ENCODE results near the gene ADARB1.

DNA sequence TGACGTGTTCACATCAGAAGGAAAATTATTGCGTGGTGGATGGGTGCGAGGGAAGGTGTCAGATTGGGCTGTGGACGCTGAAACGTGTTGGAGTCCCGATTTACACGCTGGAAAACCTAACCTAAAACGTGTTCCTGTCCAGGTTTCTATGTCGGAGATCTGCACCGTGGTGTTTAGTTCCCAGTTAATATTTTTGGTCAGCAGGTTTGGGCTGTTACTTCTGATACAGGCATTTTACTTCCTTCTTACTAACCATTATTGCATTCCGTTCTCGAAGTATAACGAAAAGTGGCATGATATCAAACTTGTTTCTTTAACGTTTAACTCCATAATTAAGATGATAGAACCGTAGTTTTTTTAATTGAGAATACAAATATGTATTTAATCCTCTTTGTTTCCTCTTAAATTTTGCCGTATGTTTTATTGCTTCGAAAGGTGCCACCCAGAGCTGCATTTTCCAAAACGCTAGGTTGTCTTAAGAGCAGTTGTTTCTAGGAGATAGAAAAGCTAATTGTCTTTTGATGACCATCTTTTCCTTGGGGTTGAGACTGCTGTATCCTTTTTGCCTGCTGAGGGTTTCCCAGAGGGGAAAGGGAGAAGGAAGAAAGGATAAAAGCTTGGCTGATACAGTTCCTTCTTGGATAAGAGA, 1.3 kb downstream of the ADARB1 start:
- TF ChIP-seq, protein P1, sequence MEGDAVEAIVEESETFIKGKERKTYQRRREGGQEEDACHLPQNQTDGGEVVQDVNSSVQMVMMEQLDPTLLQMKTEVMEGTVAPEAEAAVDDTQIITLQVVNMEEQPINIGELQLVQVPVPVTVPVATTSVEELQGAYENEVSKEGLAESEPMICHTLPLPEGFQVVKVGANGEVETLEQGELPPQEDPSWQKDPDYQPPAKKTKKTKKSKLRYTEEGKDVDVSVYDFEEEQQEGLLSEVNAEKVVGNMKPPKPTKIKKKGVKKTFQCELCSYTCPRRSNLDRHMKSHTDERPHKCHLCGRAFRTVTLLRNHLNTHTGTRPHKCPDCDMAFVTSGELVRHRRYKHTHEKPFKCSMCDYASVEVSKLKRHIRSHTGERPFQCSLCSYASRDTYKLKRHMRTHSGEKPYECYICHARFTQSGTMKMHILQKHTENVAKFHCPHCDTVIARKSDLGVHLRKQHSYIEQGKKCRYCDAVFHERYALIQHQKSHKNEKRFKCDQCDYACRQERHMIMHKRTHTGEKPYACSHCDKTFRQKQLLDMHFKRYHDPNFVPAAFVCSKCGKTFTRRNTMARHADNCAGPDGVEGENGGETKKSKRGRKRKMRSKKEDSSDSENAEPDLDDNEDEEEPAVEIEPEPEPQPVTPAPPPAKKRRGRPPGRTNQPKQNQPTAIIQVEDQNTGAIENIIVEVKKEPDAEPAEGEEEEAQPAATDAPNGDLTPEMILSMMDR (IDR thresholded peaks at IDR 0.05; ENCODE audit: low read depth, low read length) = no peak
- TF ChIP-seq POLR2A (IDR thresholded peaks at IDR 0.05; ENCODE audit: extremely low read depth, insufficient read length) = no peak

Data from NB4 (cell line).